Mesenchymal stem cell (in vitro differentiated cells and primary cell): ENCODE measurements around the gene TNNI2.

Experiments used
- DNase-seq: peaks from one replicate; pipeline ENCODE4 v3.0.0-alpha.2; 2013
- H2AFZ ChIP-seq: one replicate; pipeline ENCODE4 v1.6.1; 2013; ENCODE audit warnings: low read depth, mild to moderate bottlenecking, control low read depth, inconsistent platforms, low read length, moderate library complexity
- H2AK5ac ChIP-seq: 2 replicates; pipeline ENCODE4 v1.6.1; 2013; ENCODE audit warnings: low read length, moderate library complexity, mild to moderate bottlenecking, inconsistent platforms; ENCODE audit not compliant: severe bottlenecking
- H2BK120ac ChIP-seq: one replicate; pipeline ENCODE4 v1.6.1; 2013; ENCODE audit warnings: low read depth, mild to moderate bottlenecking, inconsistent platforms, low read length, moderate library complexity
- H2BK12ac ChIP-seq, 2 experiments: one replicate each; pipeline ENCODE4 v1.6.1; 2013; ENCODE audit warnings: inconsistent platforms in 2 of 2, low read length in 2 of 2, mild to moderate bottlenecking in 2 of 2, moderate library complexity in 2 of 2, control low read depth in 1 of 2
- H2BK15ac ChIP-seq: one replicate; pipeline ENCODE4 v1.6.1; 2013; ENCODE audit warnings: mild to moderate bottlenecking, low read depth, inconsistent platforms; ENCODE audit not compliant: poor library complexity, severe bottlenecking
- H2BK5ac ChIP-seq: 2 replicates; pipeline ENCODE4 v1.6.1; 2013; ENCODE audit warnings: low read depth, mild to moderate bottlenecking, low read length, control low read depth, inconsistent platforms; ENCODE audit not compliant: poor library complexity, severe bottlenecking
- H3K14ac ChIP-seq, 2 experiments: one replicate each; pipeline ENCODE4 v1.6.1; 2013; ENCODE audit warnings: inconsistent platforms in 2 of 2, low read length in 2 of 2, control low read depth in 1 of 2, mild to moderate bottlenecking in 1 of 2, moderate library complexity in 1 of 2
- H3K18ac ChIP-seq, 2 experiments: one replicate each; pipeline ENCODE4 v1.6.1; 2013; ENCODE audit warnings: inconsistent platforms in 2 of 2, low read length in 2 of 2, control low read depth in 1 of 2, low read depth in 1 of 2, mild to moderate bottlenecking in 1 of 2
- H3K23ac ChIP-seq, 2 experiments: one replicate each; pipeline ENCODE4 v1.6.1; 2013; ENCODE audit warnings: inconsistent platforms in 2 of 2, low read length in 2 of 2, mild to moderate bottlenecking in 2 of 2, moderate library complexity in 2 of 2, control low read depth in 1 of 2
- H3K27ac ChIP-seq: 2 replicates; pipeline ENCODE4 v1.5.1; 2013; ENCODE audit warnings: mild to moderate bottlenecking, moderate library complexity, low read length, control low read depth, inconsistent platforms; ENCODE audit not compliant: poor library complexity, severe bottlenecking
- H3K27me3 ChIP-seq, 2 experiments: 2 replicates each; pipeline versions ENCODE4 v1.6.1 to v1.7.0; 2013; ENCODE audit warnings: low read length in 2 of 2, mild to moderate bottlenecking in 2 of 2, moderate library complexity in 2 of 2, control low read depth in 1 of 2, inconsistent platforms in 1 of 2; ENCODE audit not compliant: control insufficient read depth in 1 of 2, insufficient read depth in 1 of 2
- H3K36me3 ChIP-seq, 2 experiments: 2 replicates each; pipeline versions ENCODE4 v1.6.1 to v1.7.0; 2013; ENCODE audit warnings: low read length in 2 of 2, control low read depth in 1 of 2, inconsistent platforms in 1 of 2, low read depth in 1 of 2, mild to moderate bottlenecking in 1 of 2; ENCODE audit not compliant: insufficient read depth in 2 of 2, control insufficient read depth in 1 of 2
- H3K4ac ChIP-seq, 2 experiments: one replicate each; pipeline ENCODE4 v1.6.1; 2013; ENCODE audit warnings: inconsistent platforms in 2 of 2, low read length in 2 of 2, mild to moderate bottlenecking in 2 of 2, moderate library complexity in 2 of 2, control low read depth in 1 of 2, low read depth in 1 of 2
- H3K4me1 ChIP-seq: 2 replicates; pipeline ENCODE4 v1.6.1; 2013; ENCODE audit warnings: low read depth, low read length, control low read depth; ENCODE audit not compliant: control insufficient read depth, insufficient read depth
- H3K4me2 ChIP-seq: 2 replicates; pipeline ENCODE4 v1.6.1; 2013; ENCODE audit warnings: low read length, mild to moderate bottlenecking, inconsistent platforms; ENCODE audit not compliant: poor library complexity, severe bottlenecking
- H3K4me3 ChIP-seq, 2 experiments: 2 replicates each; pipeline versions ENCODE4 v1.5.1 to v1.7.0; 2013; ENCODE audit warnings: low read length in 2 of 2, mild to moderate bottlenecking in 2 of 2, control low read depth in 1 of 2, low read depth in 1 of 2; ENCODE audit not compliant: insufficient read depth in 1 of 2
- H3K79me1 ChIP-seq: replicated peaks from 2 replicates; pipeline ENCODE4 v1.6.1; 2013; ENCODE audit warnings: mild to moderate bottlenecking, control low read depth, low read length, inconsistent platforms; ENCODE audit not compliant: poor library complexity, severe bottlenecking
- H3K9ac ChIP-seq: 2 replicates; pipeline ENCODE4 v1.7.0; 2013; ENCODE audit warnings: mild to moderate bottlenecking, low read length, moderate library complexity
- H3K9me3 ChIP-seq: 2 replicates; pipeline ENCODE4 v1.7.0; 2013; ENCODE audit warnings: mild to moderate bottlenecking, low read length; ENCODE audit not compliant: control insufficient read depth
- H4K8ac ChIP-seq: one replicate; pipeline ENCODE4 v1.6.1; 2013; ENCODE audit warnings: inconsistent platforms, mild to moderate bottlenecking, low read length, moderate library complexity
- H4K91ac ChIP-seq: one replicate; pipeline ENCODE4 v1.6.1; 2013; ENCODE audit warnings: mild to moderate bottlenecking, low read length, inconsistent platforms
- WGBS: methylation state at CpG from one replicate; pipeline ENCODE4 v1.1.7; 2013; ENCODE audit warnings: mixed read lengths; 5-methylcytosine and 5-hydroxymethylcytosine counted together

TNNI2 gene

GRCh38 chr11:1828542-1828941, 10.2 kb upstream of the TNNI2 start:
- Histone ChIP-seq H2BK12ac (peak overlapping the region in 1 of 2 experiments; percentile 78), H4K91ac (no peak overlapping the region), H3K14ac (no peak overlapping the region), H2BK15ac (peak overlapping the region; percentile 21), H2BK5ac (no peak overlapping the region), H3K79me1 (no peaks in the 10 kb centered on the region), H2AK5ac (peak overlapping the region; percentile 24), H3K4me3 (no peak overlapping the region), H3K9me3 (no peaks in the 10 kb centered on the region), H2BK120ac (no peak overlapping the region), H3K36me3 (no peaks in the 10 kb centered on the region), H3K9ac (no peak overlapping the region), H3K27me3 (peaks cover 0 to 50% of the 10 kb centered on the region in 2 experiments), H3K4ac (no peak overlapping the region), H3K23ac (no peak overlapping the region), H3K18ac (no peak overlapping the region), H3K4me2 (no peak overlapping the region), H3K27ac (peak overlapping the region; percentile 11), H3K4me1 (peaks cover 76% of the 10 kb centered on the region), H4K8ac (no peak overlapping the region), H2AFZ (no peak overlapping the region)
- no peak for DNase-seq
- 75% methylated on average over 12 of the region's 12 CpGs for WGBS

DNA sequence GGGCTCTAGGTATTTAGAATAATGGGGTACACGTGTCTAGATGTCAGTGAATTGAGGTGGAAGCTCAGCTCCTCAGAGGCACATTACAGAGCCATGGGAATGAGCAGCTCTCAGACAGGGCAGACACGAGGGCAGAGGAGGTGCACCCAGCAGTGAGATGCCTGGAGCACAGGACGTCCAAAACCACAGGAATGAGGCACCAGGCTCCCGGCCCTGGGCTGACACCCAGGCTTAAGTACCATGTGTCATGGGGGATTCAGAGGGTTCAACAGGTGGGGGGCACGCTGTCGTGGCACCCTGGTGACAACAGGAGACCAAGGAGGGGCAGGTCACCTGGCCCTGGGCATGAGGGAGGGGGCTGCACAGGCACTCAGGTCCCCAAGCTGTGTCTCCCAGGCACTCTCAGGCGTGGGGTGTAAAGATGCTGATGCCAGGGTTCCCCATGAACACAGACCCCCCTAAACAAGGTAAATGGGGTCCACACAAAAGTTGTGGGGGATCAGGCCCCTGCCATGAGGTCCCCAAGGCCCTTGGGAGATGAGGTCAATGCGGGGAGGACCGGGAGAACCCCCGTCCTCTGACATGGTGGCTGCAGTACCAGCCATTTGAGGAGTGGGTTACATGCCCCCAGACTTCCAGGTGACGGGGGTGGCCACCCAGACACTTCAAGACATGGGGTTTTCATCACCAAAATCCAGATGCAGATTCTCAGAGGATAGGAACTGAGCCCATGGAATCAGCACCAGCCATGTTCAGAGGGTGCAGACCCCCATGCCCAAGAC, 9.6 kb upstream of the TNNI2 start:
- no peaks in the 10 kb centered on the region for H3K79me1 ChIP-seq
- H3K23ac ChIP-seq = no peak overlapping the region
- no peak overlapping the region for H3K4me2 ChIP-seq
- no peak overlapping the region for H4K91ac ChIP-seq
- H3K9ac ChIP-seq = no peak overlapping the region
- H2BK15ac ChIP-seq = no peak overlapping the region
- H2BK120ac ChIP-seq = no peak overlapping the region
- no peaks in the 10 kb centered on the region for H3K36me3 ChIP-seq
- WGBS = 47% methylated on average over 10 of the region's 11 CpGs
- peaks cover 83% of the 10 kb centered on the region for H3K4me1 ChIP-seq
- H3K27me3 ChIP-seq = peaks cover 0 to 54% of the 10 kb centered on the region in 2 experiments
- peak overlapping the region; percentile 11 for H3K27ac ChIP-seq
- no peak overlapping the region for H2AFZ ChIP-seq
- H3K9me3 ChIP-seq = no peaks in the 10 kb centered on the region
- no peak overlapping the region for H3K18ac ChIP-seq
- H2BK12ac ChIP-seq = peak overlapping the region in 1 of 2 experiments; percentile 78
- peak; percentile 49 for DNase-seq
- no peak overlapping the region for H3K14ac ChIP-seq
- H3K4ac ChIP-seq = no peak overlapping the region
- H2AK5ac ChIP-seq = peak overlapping the region; percentile 63
- no peak overlapping the region for H2BK5ac ChIP-seq
- H3K4me3 ChIP-seq = no peak overlapping the region
- no peak overlapping the region for H4K8ac ChIP-seq

GRCh38 chr11:1830004-1830321, 8.8 kb upstream of the TNNI2 start:
- Histone ChIP-seq H3K9ac (no peak overlapping the region), H3K27ac (no peak overlapping the region), H3K23ac (no peak overlapping the region), H2BK15ac (peak overlapping the region; percentile 56), H3K9me3 (no peaks in the 10 kb centered on the region), H2BK12ac (peak overlapping the region in 1 of 2 experiments; percentile 1), H3K36me3 (no peaks in the 10 kb centered on the region), H4K8ac (no peak overlapping the region), H3K4me3 (no peak overlapping the region), H2BK120ac (no peak overlapping the region), H2BK5ac (no peak overlapping the region), H3K4me1 (peaks cover 88% of the 10 kb centered on the region), H3K4me2 (no peak overlapping the region), H4K91ac (peak overlapping the region; percentile 28), H3K18ac (no peak overlapping the region), H2AK5ac (peak overlapping the region; percentile 63), H3K27me3 (peaks cover 0 to 54% of the 10 kb centered on the region in 2 experiments), H3K79me1 (no peaks in the 10 kb centered on the region), H3K14ac (no peak overlapping the region), H2AFZ (no peak overlapping the region), H3K4ac (no peak overlapping the region)
- WGBS = 72% methylated on average over 6 of the region's 6 CpGs
- no peak for DNase-seq

DNA sequence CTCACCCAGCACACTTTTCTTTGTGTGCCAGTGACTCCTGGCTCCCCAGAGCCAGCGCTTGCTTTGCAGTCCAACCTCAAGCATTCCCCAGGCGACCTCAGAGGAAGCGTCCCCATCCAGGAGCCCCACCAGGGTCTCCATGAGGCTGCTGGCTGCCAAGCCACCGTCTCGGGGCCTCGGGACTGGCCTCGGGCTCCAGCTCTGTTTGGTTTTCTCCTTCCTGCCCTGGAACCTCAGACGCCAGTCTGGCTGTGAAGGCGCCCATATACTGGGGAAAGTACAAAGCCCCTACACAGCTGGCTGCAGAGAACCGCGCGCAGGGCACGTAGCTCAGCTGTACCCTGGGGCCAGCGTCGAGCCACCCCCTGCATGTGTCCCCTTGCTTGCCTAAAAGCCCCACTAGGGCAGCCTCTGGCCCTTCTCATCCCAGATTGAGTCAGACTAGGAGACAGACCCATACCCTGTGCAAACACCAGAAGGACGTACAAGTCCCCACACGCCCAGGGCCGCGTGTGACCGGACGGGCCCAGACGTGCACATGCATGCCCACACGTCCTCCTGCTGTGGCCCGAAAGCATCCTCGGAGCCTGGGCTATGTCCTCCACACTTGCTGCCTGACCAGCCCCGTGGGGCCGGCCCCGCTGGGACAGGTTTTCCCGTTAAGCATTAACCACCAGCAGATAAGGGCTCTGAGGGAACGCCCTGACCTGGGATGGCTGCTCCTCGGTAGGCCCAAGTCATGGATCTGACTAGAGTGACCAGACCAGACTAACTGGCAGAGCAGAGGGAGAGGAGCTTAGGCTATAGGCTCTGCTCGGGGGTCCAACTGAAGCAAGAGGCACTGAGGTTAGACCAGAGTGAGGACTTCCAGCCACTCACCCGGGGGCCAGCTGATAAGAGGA, 8.2 kb upstream of the TNNI2 start:
- no peaks in the 10 kb centered on the region for H3K36me3 ChIP-seq
- peak overlapping the region; percentile 36 for H2BK120ac ChIP-seq
- H3K18ac ChIP-seq = peak overlapping the region; percentile 53 to 67
- WGBS = 79% methylated on average over 33 of the region's 33 CpGs
- H4K8ac ChIP-seq = peak overlapping the region; percentile 33
- DNase-seq = no peak
- peak overlapping the region; percentile 60 to 69 for H3K4ac ChIP-seq
- no peak overlapping the region for H3K4me3 ChIP-seq
- no peak overlapping the region for H3K9ac ChIP-seq
- peak overlapping the region; percentile 36 for H2AFZ ChIP-seq
- no peak overlapping the region for H3K4me2 ChIP-seq
- H3K23ac ChIP-seq = no peak overlapping the region
- H3K79me1 ChIP-seq = no peaks in the 10 kb centered on the region
- no peak overlapping the region for H2BK5ac ChIP-seq
- no peak overlapping the region for H2BK15ac ChIP-seq
- H3K27ac ChIP-seq = no peak overlapping the region
- peak overlapping the region in 1 of 2 experiments; percentile 61 for H3K14ac ChIP-seq
- peak overlapping the region; percentile 49 for H2AK5ac ChIP-seq
- peak overlapping the region; percentile 52 for H4K91ac ChIP-seq
- no peaks in the 10 kb centered on the region for H3K9me3 ChIP-seq
- H3K4me1 ChIP-seq = peaks cover 84% of the 10 kb centered on the region
- H2BK12ac ChIP-seq = peak overlapping the region; percentile 33 to 85
- peaks cover 0 to 58% of the 10 kb centered on the region in 2 experiments for H3K27me3 ChIP-seq
